Aortic smooth muscle cell (primary cell): ENCODE data around the gene NPC1L1. TPM values are rescaled to one million over a fixed set of nuclear protein-coding genes. Genes with fewer than 3 reads are reported as not detected.

ENCODE experiments used
- total RNA-seq: library from RNA; depleted of rRNA; stranded (reverse); fragments of >200 nt; gene quantifications from 2 replicates; pipeline ENCODE4 v1.2.3, GENCODE V29; 2014

The NPC1L1 gene
- total RNA-seq, result not detected in 2 replicates

GRCh38 chr7:44541028-44541869 is at the start of gene NPC1L1:
NPC1L1 (minus strand) TSS chr7:44541330; CDS start chr7:44541259, 71 bp downstream.

GRCh38 chr7:44581879-44582603 is 40.9 kb upstream of the NPC1L1 start, which contains the start of gene TMED4:
TMED4 (minus strand) TSS chr7:44582231; CDS start chr7:44582206, 25 bp downstream.

GRCh38 chr7:44573464-44574286 is 32.5 kb upstream of the NPC1L1 start, which contains the start of gene DDX56:
DDX56 (minus strand) TSS chr7:44573908; CDS start chr7:44573895, 13 bp downstream.

GRCh38 chr7:44490351-44491200 is 50.6 kb downstream of the NPC1L1 start, which contains the start of gene NUDCD3:
NUDCD3 (minus strand) TSS chr7:44490658; CDS start chr7:44490600, 58 bp downstream.

Other genes with a start within 250 kb of the NPC1L1 start
- 1.3 and 2.9 TPM in 2 replicates for gene CAMK2B, start 215.7 kb downstream of the NPC1L1 start, total RNA-seq
- 143 and 152 TPM in 2 replicates for gene NUDCD3, start 50.7 kb downstream of the NPC1L1 start, total RNA-seq
- gene DDX56, start 32.6 kb upstream of the NPC1L1 start, total RNA-seq, result 33.2 and 45.7 TPM in 2 replicates
- 96.1 and 123 TPM in 2 replicates for gene TMED4, start 40.9 kb upstream of the NPC1L1 start, total RNA-seq
- 74.4 and 92.9 TPM in 2 replicates for gene OGDH, start 65.3 kb upstream of the NPC1L1 start, total RNA-seq
- gene ZMIZ2, start 207.5 kb upstream of the NPC1L1 start, total RNA-seq, result 10.3 and 10.7 TPM in 2 replicates